HL-60 (cell line): ENCODE data around the gene DNTTIP2.

ENCODE experiments used
- DNase-seq, 2 experiments: peaks; one replicate each; pipeline ENCODE4 v3.0.0-alpha.2; 2010 to 2020; ENCODE audit warnings: low read depth in 1 of 2, low spot score in 1 of 2
- H3K27ac ChIP-seq: fragments of 250-450 bp; sonication (Bioruptor Pico); replicated peaks from 2 replicates; pipeline ENCODE4 v1.5.1; 2020; ENCODE audit warnings: mild to moderate bottlenecking, moderate library complexity
- H3K27me3 ChIP-seq: fragments of 250-450 bp; sonication (Bioruptor Pico); 2 replicates; pipeline ENCODE4 v1.5.1; 2021; ENCODE audit warnings: mild to moderate bottlenecking, moderate library complexity; ENCODE audit not compliant: insufficient read depth, poor library complexity, severe bottlenecking
- H3K4me3 ChIP-seq: replicated peaks from 2 replicates; pipeline ENCODE4 v1.5.1; 2011; ENCODE audit warnings: mild to moderate bottlenecking, control low read depth, low read length; ENCODE audit not compliant: insufficient read depth
- CTCF ChIP-seq: IDR thresholded peaks from one replicate; pipeline ENCODE4 v1.5.1; 2011; ENCODE audit warnings: low read length, control low read depth, inconsistent platforms; ENCODE audit not compliant: insufficient read depth
- GABPA ChIP-seq: IDR thresholded peaks from 2 replicates; pipeline ENCODE4 v1.6.1; 2012; ENCODE audit warnings: low read depth
- POLR2AphosphoS5 ChIP-seq: IDR thresholded peaks from 2 replicates; pipeline ENCODE4 v1.6.1; 2012; ENCODE audit warnings: low read depth
- REST ChIP-seq: IDR thresholded peaks from 2 replicates; pipeline ENCODE4 v1.6.1; 2012; ENCODE audit warnings: low read depth; ENCODE audit not compliant: insufficient replicate concordance
- SPI1 ChIP-seq: IDR thresholded peaks from 2 replicates; pipeline ENCODE4 v1.6.1; 2012; ENCODE audit warnings: low read depth, mild to moderate bottlenecking, borderline replicate concordance

DNTTIP2 gene

DNA sequence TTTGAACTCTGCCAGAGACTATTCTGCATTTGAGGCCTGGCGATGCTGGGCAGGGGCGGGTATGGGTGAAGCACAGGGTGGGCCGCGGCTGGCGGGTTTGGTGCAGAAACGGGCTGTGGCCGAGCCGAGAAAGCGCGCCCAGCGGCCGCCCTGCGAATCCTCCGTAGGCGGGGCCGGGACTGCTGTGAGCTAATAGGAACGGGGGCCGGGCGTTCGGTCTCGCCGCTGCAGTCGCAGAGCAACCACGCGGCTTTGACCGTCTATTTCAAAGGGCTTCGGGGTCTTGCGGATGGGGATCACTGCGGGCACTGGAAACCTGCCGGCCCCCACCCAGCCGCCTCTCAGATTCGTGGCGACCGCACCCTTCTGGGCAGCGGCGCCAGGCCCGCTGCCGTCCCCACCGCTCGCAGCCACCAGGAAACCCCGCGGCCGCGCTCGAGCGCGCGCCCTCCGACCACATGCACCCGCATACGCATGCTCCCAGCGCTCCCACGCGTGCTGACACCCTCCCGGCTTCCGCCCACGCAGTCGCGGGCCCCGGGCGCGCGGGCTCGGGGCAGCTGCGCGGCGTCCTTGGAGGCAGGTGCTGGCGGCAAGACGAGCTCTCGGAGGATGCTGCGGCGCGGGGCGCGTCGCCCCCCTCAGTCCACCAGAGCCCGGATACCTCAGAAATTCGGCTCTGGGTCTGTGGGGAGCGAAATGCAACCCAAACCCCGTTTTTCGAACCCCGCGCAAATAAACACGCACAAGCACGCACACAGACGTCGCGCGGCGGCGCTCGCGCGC, 32.6 kb downstream of the DNTTIP2 start:
- Histone ChIP-seq H3K4me3 (peak overlapping the region; percentile 72), H3K27me3 (no peaks in the 10 kb centered on the region), H3K27ac (peak overlapping the region; percentile 88)
- TF ChIP-seq SPI1 = no peak
- peak; percentile 67 for TF ChIP-seq POLR2AphosphoS5
- DNase-seq = peak; percentile 78 to 85

DNA sequence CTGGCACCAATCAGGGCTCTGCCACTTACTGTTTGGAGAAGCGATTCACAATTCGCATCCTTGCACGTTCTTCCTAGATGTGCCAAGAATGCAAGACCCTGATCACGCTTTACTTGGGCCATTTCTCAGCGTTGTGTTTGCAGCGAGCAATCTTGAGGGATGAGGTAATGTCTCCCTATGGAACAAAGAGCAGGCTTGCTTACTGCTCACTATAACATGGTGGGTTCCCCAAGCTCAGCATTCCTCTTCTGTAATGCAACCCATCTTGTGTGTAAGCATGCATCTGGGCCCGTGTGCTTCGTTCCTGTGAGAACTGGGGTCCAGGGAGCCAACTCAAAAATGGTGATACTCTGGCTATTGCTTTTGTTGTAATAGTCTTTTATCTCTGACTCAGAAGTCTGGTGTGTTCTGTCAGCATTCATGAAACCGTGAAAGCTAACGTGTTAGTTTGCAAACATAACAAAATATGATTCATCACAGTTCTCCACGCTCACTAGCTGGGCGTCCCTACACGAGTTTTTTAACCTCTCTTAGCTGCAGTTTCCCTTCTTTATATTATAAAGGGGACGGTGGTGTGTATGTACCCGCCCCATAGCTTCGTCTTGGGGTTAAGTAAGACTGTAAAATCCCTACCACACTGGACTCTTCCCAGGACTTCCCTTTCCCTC, 33.3 kb downstream of the DNTTIP2 start:
- no peak for TF ChIP-seq POLR2AphosphoS5
- no peak for TF ChIP-seq SPI1
- no peak for TF ChIP-seq CTCF
- TF ChIP-seq REST = no peak
- no peak for TF ChIP-seq GABPA
- Histone ChIP-seq H3K4me3 (peak overlapping the region; percentile 72), H3K27ac (peak overlapping the region; percentile 88), H3K27me3 (no peaks in the 10 kb centered on the region)
- DNase-seq = no peak

- H3K27me3 ChIP-seq = no peaks in the 10 kb centered on the region
- H3K27ac ChIP-seq = no peak overlapping the region
- TF ChIP-seq REST (peak; percentile 52), CTCF (peak; percentile 69), SPI1 (no peak)
- DNase-seq = peak; percentile 54 to 69
- no peak overlapping the region for H3K4me3 ChIP-seq
Measured at GRCh38 chr1:93844262-93845045, 34.6 kb downstream of the DNTTIP2 start.
